ENCODE results near the gene ALDH7A1. TPM values are rescaled to one million over a fixed set of nuclear protein-coding genes. Genes with fewer than 3 reads are reported as not detected.

The ALDH7A1 gene
- total RNA-seq, 1 experiment from 2014 or later = 148 TPM

GRCh38 chr5:126540631-126541030, 54.4 kb downstream of the ALDH7A1 start:
- DNase-seq = no peak
- Histone ChIP-seq H3K18ac (ENCODE audit: insufficient read length, low read depth, low read length) (no peak overlapping the region), H2BK12ac (ENCODE audit: insufficient read length, low read depth, low read length) (no peak overlapping the region), H3K79me1 (ENCODE audit: insufficient read depth, low read depth, low read length, poor library complexity, severe bottlenecking) (no peaks in the 10 kb centered on the region), H2AK5ac (ENCODE audit: insufficient read length, low read length) (no peak overlapping the region), H4K5ac (ENCODE audit: insufficient read length, low read depth, low read length) (no peak overlapping the region), H3K79me2 (ENCODE audit: insufficient read depth, low read length) (no peaks in the 10 kb centered on the region), H3K56ac (ENCODE audit: insufficient read length, low read depth, low read length) (no peak overlapping the region), H4K8ac (replicated peaks; ENCODE audit: insufficient read length, low read depth, low read length) (no peak overlapping the region), H3K23ac (ENCODE audit: insufficient read length, low read depth, low read length) (no peak overlapping the region), H3K27me3 (ENCODE audit: insufficient read depth, low read length) (no peaks in the 10 kb centered on the region), H2BK5ac (ENCODE audit: insufficient read length, low read length) (no peak overlapping the region), H2BK120ac (ENCODE audit: low read depth, low read length, poor library complexity, severe bottlenecking) (no peak overlapping the region), H3K9ac (ENCODE audit: extremely low read depth, insufficient read length, low read length) (no peak overlapping the region), H3K9me3 (ENCODE audit: control insufficient read depth, low read depth, low read length) (no peaks in the 10 kb centered on the region), H3K4me2 (ENCODE audit: insufficient read depth, insufficient read length, low read length) (no peak overlapping the region), H4K91ac (ENCODE audit: insufficient read length, low read depth, low read length) (no peak overlapping the region), H2AFZ (ENCODE audit: low read length) (no peak overlapping the region), H2BK15ac (ENCODE audit: low read depth, low read length) (0 out of 2 replicates have a peak overlapping the region, but pooled peaks have one; percentile 82), H3K27ac (ENCODE audit: insufficient read length, low read depth, low read length) (no peak overlapping the region), H3K4me1 (ENCODE audit: insufficient read depth, low read length) (no peaks in the 10 kb centered on the region; the same call in 1 of the 2 replicates), H3K4ac (ENCODE audit: low read depth, low read length) (no peak overlapping the region), H4K20me1 (ENCODE audit: control insufficient read depth, insufficient read depth, insufficient read length) (no peaks in the 10 kb centered on the region), H3K23me2 (ENCODE audit: insufficient read length, low read depth, low read length, poor library complexity, severe bottlenecking) (no peaks in the 10 kb centered on the region), H2BK20ac (ENCODE audit: low read depth, low read length, poor library complexity, severe bottlenecking) (no peak overlapping the region), H3K14ac (ENCODE audit: insufficient read depth, low read length) (no peak overlapping the region), H3T11ph (ENCODE audit: low read length) (no peak overlapping the region)
- no peak for TF ChIP-seq CTCF (conservative IDR thresholded peaks at IDR 0.05)
- H3K4me1 Mint-ChIP-seq = no peaks in the 10 kb centered on the region; a peak in 1 of 4 replicates
- H3K27me3 Mint-ChIP-seq (ENCODE audit: low read depth) = no peaks in the 10 kb centered on the region
- H3K27ac Mint-ChIP-seq = peak overlapping the region in 1 of 3 experiments; percentile 65; a peak in 1 of 7 replicates
- no CpG with 5 or more reads among the region's 5 CpGs for WGBS (ENCODE audit: extremely low coverage, insufficient read length, low lambda C conversion rate)
- H3K4me3 Mint-ChIP-seq = no peak overlapping the region
- H3K9me3 Mint-ChIP-seq = no peaks in the 10 kb centered on the region
- peaks cover 0 to 20% (median 12%) of the 10 kb centered on the region in 3 experiments; a peak in 5 of 7 replicates for H3K36me3 Mint-ChIP-seq (ENCODE audit: insufficient read depth in 1 of 3, low read depth in 3 of 3)
